HTERT RPE-1 (cell line): ENCODE measurements around the gene UTS2B.

Source experiments
- in situ Hi-C: fragments of 300-500 bp; cut with MboI; formaldehyde crosslinking; loops from 4 replicates; pipeline ENCODE4 v1.14.3; 2020; ENCODE audit warnings: low sequenced_read_pairs

Gene UTS2B

DNA sequence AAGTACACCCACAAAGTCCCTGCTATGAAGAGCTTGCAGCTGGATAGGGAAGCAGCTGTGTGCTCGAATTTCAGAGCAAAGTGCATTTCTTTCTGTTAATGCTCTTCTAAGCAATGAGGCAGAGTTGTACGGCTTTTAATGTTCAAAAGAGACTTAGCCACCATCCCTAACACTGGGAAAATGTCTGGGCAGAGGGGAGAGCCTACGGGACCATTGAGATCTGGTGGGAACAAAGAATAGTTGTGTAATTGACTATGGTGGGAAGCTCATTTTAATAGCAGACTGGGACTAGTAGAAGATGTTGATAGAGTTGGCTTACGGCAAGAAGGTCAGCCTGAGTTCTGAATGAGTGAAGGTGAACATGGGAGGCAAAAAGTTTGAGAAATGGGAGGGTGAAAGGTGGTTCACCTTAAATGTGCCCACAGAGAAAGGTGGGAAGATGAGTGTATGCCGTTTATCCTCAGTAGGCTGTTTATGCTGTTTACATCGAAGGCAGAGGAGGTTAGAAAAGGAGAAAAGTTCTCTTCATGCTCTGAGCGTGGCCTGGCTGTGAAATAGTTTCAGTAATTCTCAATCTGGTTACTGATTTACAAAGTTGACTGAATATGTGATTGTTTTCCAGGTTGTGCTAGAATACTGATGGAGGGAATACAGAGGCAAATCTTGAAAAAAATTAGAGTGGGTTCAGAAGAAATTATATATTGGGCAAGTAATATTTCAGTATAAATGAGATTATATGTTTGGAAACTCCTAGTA lies 22.9 kb upstream of the UTS2B start:
- in situ Hi-C loops: no loop called here

DNA sequence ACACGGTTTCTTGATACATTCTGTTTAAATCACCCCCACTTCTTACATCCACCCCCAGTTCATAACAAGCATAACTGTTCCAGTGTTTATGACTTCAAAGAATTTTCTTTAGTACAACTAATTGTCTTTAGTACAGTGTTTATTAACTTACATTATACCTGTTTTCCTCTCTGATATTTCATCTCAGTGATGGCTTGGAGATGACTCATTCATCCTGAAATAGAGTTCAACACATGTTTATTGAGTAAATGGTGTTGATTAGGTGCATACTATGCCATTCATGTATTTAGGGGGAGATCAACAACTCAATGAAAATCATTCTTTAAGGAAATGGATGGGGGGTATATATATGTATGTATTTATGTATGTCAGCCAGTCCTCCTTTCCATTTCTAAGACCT lies 21.7 kb upstream of the UTS2B start:
- in situ Hi-C loops: no loop called here

DNA sequence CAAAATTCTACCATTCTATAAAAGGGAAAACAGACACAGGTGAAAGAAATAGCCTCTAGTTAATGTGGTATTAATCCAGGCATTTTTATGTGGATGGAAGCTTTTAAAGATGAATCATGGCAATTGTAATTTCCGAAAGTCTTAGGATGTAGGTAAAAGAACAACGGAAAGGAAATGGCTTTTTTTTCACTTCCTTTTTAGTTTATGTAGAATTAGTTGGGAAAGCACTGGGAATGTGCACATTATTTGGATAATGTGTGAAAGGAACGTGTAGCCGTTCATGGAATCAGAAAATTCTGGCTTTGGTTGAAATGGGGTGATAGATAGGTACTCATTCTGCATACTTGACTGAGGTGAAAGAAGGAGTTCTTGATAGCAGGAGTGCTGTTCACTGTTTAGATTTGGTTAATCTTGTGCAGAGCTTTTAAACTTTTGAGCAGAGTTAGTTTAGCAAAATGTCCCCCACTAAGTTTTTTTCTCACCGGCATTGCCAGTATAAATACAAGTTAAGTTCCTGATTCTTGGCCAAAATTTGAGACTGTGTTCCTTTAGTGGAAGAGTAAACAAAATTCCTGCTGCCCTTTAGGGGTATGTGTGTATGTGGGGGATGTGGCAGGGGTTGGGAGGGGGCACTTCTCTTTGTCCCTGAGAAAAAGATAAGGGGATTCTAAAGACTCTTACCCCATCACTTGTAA lies 20.2 kb upstream of the UTS2B start:
- in situ Hi-C loops: no loop called here

DNA sequence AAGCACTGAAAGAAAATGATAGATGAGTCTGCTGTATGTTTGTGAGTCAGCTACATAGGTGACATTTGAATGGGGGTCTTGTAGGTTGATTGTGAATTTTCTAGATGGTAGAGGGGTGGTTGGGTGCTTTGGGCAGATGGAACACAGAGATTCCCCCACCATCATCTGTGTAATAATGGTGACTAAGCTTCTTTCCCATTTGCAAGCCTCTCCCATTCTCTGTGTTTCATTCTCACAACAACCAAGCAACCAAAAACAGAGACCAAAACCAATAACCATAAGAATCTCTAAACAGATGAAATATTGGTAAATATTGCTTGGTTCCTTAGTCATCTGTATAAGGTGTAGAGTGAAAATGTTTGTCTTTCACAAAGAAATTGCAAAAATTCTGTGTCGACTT lies 17.8 kb upstream of the UTS2B start:
- in situ Hi-C loops: no loop called here

DNA sequence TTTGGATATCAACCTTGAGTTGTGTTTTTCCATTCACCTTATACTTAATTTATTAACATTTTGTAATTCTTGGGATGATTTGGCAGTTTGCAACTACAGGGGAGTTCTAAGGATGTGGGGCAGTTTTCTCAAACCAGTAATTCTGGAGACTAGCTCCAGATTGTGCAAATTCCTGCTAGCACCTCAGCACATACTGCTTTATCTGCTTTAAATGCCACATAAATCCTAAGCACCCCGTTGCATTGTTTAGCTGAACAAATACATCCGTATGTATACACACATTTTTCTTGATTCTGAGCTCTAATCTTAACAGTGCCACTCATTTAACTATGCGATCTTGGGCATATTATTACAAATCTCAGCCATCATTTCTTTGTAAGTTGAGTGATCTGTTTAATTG lies 16.9 kb upstream of the UTS2B start:
- in situ Hi-C loops: no loop called here

DNA sequence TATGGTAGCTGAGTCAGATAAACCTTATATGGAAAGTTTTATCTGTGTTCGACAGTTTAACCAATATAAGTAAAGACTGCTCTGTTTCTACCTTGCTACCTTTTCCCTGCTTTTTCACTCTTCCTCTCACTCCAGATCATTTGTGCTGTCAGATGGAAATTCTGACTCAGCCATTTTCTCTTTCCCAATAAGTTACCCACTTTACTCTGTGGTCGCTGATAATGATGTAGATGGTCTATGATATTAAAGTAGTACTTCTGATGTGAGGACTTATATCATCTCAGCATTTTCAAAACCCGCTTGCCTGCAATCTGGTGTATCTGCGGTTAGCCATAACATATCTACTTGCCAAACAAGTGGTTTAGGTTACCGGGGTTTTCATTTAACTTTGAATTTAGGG lies 15.0 kb upstream of the UTS2B start:
- in situ Hi-C loops: no loop called here

DNA sequence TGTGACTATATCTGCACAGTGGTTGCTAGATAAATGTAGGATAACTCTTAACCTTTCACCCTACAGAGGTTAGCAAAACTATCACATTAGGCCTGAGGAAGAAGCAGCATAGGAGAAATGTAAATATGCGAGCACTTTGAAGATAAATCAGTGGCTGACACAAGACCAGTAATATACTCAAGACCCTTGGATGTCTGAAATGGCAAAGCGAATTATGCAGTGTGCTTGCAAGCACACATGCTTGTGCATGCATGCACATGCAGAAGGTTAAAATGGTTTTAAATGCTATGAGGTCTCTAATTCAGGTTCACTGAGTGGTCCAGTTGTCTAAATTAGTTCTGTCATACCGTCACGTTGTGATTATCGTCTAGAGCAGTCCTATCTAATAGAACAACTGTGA lies 13.6 kb upstream of the UTS2B start:
- in situ Hi-C loops: no loop called here

DNA sequence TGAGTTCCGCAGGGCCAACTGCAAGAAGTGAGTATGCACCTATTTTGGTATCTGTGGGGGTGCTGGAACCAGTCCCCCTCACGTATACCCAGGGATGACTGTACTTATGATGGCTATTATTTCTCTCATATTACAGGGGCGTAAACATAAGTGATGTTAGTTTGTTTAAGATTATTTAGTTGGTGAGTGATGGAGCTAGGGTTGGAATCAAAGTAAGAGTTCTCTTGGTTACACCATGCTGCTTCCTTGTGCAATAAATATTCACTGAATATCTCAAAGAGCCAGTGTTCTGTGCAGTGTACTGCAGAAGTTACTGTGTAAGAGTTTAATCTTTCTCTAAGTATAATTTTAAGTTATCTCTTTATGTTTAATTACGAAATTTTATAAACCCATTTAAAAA lies 12.8 kb upstream of the UTS2B start:
- in situ Hi-C loops: no loop called here

DNA sequence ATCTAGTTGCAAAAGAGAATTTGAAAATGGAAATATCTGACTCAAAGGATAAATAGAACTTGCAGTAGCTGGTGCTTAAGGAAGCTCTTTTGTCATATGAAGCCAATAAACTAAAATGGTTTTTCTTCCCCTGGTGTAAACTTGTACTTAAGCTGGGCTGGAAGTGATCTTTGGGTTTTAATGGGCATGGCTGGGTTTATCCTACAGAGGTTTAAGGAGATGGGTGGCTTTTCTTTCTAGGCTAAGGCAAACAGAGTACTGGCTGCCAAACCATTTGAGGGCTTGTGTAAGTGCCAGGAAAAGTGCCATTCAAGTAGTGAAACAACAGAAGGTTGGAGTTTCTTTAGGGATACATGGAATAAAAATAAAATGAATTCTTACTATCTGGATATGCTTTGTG lies 12.1 kb upstream of the UTS2B start:
- in situ Hi-C loops: no loop called here

DNA sequence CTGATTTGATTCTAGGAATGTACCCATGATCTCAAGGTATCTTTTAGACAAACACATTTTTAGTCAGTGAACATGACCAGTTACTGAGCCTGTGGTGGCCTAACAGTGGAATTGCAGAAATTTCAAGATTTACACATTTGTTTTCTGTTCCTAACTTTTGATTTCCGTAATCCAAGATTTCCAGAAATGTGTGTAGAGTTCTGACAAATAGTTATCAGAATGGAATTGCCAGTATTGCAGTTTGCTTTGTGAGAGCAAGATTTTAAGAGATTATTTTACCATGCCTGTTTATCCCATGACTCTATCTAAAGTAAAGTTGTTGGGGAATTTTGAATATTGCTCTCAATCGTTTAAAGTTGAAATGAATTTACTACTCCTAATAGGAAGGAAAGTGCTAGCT lies 11.7 kb upstream of the UTS2B start:
- in situ Hi-C loops: no loop called here

DNA sequence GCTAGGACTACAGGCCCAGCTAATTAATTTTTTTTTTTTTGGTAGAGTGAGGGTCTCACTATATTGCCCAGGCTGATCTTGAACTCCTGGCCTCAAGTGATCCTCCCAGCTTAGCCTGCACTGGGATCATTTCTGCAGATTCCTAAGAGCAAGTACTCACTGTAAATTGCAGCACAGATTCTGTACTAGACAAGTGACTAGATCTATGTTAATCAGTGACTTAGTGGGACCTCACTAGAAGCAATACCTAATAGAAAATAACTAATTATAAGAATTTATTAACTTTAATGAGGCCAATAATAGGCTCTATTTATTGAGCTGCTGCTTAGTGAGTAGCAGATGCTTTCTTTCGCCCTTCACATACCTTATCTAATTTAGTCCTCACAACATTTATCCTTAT lies 10.6 kb upstream of the UTS2B start:
- in situ Hi-C loops: no loop called here

DNA sequence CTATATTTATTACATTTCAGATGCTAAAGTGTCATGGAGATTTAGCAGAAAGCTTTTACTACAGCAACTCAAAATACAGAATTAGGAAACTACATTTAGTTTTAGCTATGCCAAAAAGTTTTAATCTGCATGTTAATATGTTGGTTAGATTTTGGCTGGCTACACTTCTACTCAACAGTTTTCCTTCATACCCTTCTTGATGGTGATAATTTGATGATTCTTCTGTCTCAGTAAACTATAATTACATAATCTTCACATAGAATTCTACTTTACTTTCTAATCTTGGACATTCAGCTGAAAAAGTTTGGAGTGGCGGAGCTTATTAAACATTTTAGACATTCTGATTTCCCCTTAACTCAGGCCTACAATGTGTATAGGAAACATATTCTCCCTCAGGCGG lies 10.0 kb upstream of the UTS2B start:
- in situ Hi-C loops: no loop called here

DNA sequence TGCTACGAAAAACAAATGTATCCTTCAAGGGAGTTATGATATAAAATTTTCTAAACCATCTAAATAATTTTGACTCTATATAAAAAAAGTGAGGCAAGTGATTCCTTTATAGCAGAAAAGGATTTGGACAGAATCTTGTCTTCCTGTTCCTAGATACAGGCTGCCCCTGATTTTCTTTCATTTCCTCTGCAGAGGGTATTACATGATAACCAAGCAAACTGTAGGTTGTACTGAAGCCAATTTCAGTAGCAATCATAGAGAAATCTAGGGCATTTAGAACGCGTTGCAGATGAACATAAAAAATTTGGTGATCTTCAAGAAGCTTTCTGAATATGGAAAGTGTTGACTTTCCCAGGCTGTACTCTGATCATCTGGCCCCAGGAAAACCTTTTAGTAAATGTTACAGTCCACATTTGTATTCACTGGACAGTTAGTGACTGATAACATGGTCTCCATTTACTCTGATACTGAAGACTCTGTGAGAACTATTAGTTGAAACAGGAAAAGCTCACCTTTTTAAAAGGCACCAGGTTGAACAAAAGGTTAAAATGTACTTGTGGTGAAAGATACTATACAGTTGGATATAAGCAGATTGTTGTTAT lies 9.1 kb upstream of the UTS2B start:
- in situ Hi-C loops: no loop called here

DNA sequence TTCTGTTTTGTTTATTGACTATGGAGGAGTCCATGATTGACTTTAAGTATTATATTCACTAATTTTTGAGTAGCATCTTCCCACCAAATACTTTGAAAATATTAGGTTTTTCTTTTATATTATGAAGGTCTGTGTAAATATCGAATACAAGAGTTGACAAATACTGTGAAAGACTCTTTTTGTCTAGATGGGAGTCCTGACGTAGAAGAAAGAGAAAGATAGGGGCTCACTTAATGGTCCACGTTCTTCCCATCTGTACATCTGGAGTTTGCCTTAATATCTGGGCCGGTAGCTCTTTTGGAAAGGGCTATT lies 7.8 kb upstream of the UTS2B start:
- in situ Hi-C loops: no loop called here

DNA sequence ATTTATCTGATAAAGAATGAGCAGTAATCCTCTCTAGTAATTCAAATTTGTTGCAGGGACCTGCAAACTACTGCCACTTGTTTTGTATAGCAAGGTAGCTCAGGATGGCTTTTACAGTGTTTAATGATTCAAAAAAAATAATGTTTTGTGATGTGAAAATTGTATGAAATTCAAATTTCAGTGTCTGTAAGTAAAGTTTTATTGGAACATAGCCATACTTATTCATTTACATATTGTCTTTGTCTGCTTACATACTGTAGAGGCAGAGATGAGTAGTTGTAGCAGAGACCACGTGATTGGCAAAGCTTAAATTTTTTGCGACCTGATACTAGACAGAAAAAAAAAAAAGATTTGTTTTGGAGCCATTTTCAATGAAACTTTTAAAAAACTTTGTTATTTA lies 6.5 kb upstream of the UTS2B start:
- in situ Hi-C loops: no loop called here

DNA sequence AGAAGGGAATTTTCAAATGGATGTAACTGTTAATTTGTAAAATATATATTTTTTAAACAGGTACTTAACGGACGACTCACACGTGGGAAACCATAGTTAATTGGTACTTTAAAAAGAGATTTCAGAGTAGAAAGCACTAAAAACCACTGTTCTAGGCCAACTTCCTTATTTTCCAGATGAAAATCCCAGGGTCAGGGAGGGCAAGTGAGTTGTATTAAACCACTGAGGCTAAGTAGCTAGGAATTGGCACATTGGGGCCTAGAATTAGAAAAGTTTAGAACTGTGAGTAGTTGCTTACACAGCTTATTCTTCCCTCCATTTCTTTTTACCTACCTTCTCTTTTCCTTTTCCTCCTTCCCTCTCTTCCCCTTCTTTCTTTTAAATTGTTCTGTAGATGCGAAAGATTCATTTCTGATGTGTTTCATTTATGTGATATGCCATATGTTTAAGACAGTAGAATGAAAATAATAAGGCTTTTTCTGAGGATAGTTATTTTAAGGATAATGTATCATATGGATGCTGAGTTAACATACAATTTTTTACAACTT lies 4.1 kb upstream of the UTS2B start:
- in situ Hi-C loops: no loop called here

DNA sequence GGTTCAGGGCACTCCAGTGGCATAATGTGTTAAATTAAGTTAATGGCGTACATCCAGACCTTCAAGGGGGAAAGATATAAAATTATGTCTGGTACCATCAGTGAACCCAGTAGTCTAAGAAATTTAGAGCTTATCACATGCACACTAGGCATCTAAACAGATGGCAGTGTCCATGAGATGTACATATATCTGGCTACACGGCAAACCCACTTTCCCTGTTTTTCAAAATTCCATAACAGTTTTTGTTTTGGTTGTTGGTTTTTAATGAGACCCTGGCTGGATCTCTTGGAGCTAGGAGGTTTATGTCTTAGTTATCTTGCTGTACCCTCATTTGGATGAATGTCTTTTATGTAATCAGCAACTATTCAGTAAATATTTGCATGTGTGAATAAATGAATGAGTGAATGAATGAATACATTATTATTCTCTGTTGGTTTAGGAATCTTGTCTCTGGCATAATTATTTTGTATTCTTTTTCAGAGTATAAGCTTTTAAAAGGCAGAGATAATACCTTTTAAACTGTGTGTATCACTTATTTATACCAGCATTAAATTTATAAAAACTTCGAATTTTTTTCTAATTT lies 3.1 kb upstream of the UTS2B start:
- in situ Hi-C loops: no loop called here

DNA sequence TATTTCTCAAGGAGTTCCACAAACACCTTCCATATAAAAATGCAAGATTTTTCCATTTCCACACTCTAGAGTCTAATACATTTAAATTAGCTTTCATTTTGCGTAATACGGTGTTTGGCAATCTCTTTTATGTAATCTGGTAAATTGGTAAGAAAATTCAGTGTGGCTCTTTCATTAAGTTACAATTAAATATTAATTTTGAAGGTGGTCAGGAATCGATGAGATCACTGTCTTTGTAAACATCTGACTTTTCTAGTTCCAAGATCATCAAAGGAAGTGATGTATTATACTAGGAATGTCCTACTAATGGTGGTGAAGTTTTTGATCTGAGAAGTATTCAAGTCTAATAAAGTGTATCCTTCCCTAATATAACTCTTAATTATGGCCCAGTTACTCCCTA lies 1.1 kb upstream of the UTS2B start:
- in situ Hi-C loops: no loop called here

DNA sequence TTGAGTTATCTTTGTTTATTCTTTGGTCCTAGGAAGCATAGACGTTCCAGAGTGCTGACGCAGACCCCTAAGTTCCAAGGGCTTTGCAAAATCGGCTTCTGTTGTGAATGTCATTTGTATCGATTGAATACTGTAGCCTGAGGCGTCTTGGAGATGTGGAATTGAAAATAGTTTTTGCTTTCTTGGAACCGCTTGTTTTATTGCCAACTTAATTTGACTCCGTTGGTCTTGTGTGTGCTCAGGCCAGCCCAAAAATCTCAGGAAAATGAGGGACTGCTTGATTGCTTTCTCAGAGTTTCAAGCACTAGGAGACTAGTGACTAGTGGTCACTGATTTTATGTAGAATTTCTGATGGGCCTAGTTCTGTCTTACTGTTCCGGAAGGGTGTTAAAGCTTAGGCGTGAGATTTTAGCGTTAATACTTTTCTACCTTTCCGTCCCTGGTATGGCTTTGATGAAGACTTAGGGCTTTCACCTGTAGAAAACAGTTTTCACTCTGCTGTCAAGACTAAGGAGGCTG lies 263 bp upstream of the UTS2B start:
- in situ Hi-C loops: no loop called here

DNA sequence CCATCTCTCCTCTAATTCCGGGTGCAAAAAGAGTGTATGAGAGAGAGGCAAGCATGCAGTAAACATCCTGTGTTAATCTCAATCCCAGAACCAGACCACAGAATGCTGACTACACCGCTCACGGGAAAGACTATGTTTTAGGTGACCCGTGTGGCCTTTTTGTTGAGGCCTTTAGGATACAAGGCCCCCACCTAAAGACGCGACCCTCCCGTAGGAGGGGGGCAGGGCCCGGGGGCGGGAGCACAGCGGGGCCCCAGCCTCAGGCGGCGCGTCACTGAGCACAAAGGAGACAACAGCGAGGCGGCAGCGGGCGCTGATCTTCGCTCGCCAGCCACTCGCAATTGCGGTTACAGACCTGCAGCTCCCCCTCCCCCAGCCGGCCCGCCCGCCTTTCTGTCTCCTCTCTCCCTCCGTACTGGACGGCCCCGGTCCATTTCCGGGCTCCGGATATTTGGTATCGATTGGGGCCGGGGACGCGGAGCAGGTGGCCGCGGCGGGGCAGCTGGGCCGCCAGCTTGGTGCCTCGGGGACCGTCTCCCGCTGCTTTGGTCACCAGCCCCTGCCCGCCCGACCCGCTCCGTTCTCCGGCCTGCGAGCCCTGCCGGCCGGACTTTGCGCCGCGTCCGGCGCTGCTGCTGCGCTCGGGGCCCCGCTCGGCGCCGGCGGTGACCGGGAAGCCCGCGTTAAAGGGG lies 1.2 kb downstream of the UTS2B start, which contains the start of gene CCDC50:
TSS of gene CCDC50 (plus strand) at position 433 of the 692 bp plus-strand sequence. CDS start 281 bp downstream, outside the sequence.
- in situ Hi-C loops: no loop called here

DNA sequence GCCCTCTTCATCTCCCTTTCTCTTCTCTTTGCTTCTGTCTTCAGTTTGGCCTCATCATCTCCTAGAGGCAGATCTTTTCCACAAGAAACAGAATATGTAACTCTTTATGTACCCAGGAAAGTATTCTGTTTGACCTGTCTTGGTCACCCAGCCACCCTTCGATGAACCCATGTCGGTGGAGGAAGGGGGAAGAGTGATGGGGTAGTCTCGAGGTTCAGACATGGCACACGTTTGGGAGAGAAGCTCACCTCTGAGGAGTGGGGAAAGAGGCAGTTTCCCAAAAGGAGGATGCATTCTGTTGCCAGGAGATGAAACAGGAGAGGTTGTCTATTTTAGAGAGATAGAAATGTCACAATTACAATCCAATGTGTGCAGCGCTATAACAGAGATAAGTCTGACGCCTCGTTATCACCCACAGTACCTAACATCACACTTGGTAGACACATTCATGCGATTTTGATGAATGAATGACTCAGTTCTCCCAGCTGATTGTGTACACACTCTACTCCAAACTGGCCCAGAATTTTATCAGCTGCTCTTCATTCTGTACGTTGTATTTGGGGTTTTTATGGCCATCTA lies 1.9 kb downstream of the UTS2B start:
- in situ Hi-C loops: no loop called here
